Stimulated activated CD8-positive, alpha-beta memory T cell treated with anti-CD3 and anti-CD28 coated beads, Interleukin-15, amount 100 ng/mL, for 1 hour (primary cell): ENCODE results near the gene JUP.
A peak's percentile ranks its signal among the peaks of the same experiment; 100 is the strongest.
"Not testable (repeated sequence)": the region's sequence is repeated elsewhere in the genome, so short reads cannot be mapped to it uniquely, and the experiment has no call there.

ENCODE experiments used
- DNase-seq: peaks from one replicate; pipeline ENCODE4 v3.0.0-alpha.2; 2020; ENCODE audit warnings: low read depth

JUP gene

GRCh38 chr17:41786227-41787020 lies at the start of gene JUP:
TSS of gene JUP (minus strand) at chr17:41786711. CDS start at chr17:41771854, 14,857 bp downstream.
- peak; percentile 71 for DNase-seq

DNA sequence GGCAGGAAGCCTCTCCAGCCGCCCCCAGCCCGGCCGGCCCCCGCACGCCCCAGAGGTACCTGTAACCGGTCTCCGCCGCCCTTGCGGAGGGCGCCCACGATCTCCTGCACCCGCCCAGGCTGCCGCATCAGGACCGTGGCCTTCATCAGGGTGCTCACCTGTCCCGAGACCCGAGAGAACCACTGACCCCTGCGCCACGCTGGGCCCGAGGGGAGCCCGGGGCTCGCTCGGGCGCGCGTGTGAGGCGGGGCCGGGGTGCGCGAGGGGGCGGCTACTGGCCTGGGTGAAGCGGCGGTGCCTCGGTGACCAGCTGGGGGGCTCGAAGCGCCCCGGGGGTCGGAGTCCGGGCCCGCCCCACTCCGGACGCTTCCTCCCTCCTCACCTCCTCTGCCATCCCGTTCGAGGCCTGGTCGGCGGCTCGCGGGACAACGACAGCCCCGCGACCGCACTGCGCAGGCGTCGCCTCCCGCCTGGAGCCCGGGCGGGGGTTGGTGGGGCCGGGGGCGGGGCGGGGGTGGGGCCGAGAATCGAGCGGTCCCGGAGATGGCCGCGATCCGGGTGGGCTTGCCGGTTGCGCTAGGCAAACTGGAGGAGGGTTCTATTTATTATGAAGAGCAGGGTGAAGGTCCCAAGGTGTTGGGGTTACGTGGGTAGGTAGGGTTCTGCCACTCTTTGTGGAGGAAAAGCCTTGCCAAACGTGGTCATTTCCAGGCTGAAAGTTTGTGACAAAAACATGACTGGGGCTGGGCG lies 49.5 kb upstream of the JUP start, which contains the start of gene NT5C3B:
TSS of gene NT5C3B (minus strand) at position 433 of the 750 bp plus-strand sequence. CDS start at position 394, 39 bp downstream.
- peak; percentile 22 for DNase-seq

DNA sequence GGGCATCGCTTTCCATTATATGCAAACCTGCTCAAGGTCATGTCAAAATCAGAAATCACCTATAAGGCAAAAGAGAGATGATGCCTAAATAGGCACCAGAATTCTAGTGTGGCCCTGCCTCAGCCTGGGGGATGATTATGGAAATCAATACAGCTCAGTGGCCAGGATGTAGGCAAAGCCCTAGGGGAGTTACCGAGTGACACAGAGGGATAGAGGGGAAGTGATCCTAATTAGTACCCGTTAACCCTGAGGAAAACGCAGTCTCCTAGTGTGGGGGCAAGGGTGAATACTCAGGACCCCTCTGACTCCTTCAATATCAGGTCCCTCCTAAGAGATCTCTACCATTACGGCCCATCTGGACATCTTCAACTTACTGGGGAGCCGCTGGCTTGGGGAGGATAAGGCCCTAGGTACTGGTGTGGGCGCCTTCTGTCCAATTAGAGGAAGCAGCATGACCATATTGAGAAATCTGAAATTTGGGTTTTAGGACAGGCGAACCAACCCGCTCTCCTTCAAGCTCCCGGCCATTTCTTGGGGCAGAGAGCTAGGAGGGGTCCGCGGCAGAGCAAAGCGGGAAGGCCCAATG lies 48.8 kb upstream of the JUP start:
- no peak for DNase-seq

DNA sequence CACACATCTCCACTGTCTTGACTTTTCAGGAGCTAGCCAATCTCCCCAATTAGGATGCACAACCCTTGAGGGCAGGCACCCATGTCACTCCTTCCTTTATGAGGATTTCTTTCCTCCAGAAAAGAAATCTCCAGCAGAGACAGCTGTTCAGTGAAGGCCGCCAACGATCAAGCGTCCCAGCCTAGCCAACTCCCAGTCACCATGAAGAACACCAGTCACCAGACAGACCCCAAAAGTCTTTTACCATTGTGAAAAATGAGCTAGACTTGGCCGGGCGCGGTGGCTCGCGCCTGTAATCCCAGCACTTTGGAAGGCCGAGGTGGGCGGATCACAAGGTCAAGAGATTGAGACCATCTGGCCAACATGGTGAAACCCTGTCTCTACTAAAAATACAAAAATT lies 43.5 kb upstream of the JUP start:
- DNase-seq = not testable (repeated sequence)

GRCh38 chr17:41825175-41825845 lies 38.8 kb upstream of the JUP start:
- DNase-seq = no peak

GRCh38 chr17:41824086-41824485 lies 37.6 kb upstream of the JUP start:
- no peak for DNase-seq

- DNase-seq = no peak
These were observed 37.1 kb upstream of the JUP start for GRCh38 chr17:41823580-41823979.

GRCh38 chr17:41823141-41823524 lies 36.6 kb upstream of the JUP start:
- no peak for DNase-seq

DNA sequence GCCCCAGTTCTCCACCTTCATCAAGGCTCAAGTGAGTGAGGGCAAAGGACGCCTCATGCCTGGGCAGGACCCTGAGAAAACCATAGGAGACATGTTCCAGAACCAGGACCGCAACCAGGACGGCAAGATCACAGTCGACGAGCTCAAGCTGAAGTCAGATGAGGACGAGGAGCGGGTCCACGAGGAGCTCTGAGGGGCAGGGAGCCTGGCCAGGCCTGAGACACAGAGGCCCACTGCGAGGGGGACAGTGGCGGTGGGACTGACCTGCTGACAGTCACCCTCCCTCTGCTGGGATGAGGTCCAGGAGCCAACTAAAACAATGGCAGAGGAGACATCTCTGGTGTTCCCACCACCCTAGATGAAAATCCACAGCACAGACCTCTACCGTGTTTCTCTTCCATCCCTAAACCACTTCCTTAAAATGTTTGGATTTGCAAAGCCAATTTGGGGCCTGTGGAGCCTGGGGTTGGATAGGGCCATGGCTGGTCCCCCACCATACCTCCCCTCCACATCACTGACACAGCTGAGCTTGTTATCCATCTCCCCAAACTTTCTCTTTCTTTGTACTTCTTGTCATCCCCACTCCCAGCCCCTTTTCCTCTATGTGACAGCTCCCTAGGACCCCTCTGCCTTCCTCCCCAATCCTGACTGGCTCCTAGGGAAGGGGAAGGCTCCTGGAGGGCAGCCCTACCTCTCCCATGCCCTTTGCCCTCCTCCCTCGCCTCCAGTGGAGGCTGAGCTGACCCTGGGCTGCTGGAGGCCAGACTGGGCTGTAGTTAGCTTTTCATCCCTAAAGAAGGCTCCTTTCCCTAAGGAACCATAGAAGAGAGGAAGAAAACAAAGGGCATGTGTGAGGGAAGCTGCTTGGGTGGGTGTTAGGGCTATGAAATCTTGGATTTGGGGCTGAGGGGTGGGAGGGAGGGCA lies 36.0 kb upstream of the JUP start:
- no peak for DNase-seq

DNA sequence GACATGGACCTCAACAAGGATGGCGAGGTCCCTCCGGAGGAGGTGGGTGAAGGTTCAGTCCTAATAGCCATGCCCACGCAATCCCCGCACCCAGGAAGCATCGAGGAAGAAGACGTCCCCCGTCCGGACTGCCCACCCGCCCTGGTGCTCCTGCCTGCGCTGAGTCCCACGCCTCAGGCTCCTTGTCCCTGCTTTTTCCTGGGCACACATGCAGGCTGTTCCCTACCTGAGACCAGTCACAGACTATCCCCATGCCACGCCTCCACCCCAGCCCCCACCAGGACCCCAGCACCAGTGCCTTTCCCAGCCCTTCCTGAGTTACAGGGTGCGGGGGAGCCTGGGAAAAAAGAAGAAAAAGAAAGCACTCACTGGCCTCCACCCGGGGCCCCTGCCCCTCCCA lies 35.3 kb upstream of the JUP start:
- no peak for DNase-seq

DNA sequence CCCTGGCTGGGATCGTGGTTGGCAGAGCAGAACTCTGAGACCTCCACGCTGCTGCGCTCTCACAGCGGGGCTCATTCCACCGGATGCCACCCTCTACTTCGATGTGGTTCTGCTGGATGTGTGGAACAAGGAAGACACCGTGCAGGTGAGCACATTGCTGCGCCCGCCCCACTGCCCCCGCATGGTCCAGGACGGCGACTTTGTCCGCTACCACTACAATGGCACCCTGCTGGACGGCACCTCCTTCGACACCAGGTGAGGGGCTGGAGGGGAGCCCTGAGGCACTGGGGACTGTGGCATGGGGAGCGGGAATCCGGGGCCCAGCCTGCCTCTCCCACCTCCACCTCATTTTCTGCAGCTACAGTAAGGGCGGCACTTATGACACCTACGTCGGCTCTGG lies 31.5 kb upstream of the JUP start:
- no peak for DNase-seq

GRCh38 chr17:41816637-41817320 lies 30.3 kb upstream of the JUP start:
- DNase-seq = no peak

GRCh38 chr17:41814195-41814594 lies 27.7 kb upstream of the JUP start:
- no peak for DNase-seq

DNA sequence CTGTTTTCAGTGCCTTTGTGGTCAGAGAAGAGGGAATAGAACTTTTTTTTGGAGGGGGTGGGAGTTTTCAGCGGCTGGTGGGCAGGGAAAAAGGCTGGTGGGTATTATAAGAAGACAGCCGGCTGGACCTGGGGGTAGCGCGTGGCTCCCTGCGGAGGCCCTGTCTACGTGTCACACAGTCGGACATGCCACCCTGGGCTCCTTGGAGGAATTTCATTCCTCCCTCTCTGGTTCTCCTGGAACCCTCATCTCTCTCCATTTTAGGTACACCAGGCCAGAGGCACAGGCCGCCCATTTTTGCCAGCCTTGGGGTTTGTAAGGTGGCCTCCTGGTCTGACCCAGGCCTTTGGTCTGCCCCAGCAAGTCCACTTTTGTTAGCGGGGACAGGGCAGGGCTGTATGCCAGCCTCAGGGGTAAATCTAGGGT lies 27.2 kb upstream of the JUP start:
- DNase-seq = no peak

GRCh38 chr17:41813152-41813680 lies 26.7 kb upstream of the JUP start:
- no peak for DNase-seq

- peak; percentile 24 for DNase-seq
These were observed 26.1 kb upstream of the JUP start, which contains the start of gene FKBP10 for GRCh38 chr17:41812381-41813151. TSS of gene FKBP10 (plus strand) at chr17:41813004. CDS start at chr17:41813035, 31 bp downstream.

GRCh38 chr17:41811549-41812380 lies 25.3 kb upstream of the JUP start, which contains the start of gene P3H4:
TSS of gene P3H4 (minus strand) at chr17:41811949. CDS start at chr17:41811915, 34 bp downstream.
- peak; percentile 43 for DNase-seq
